GM12892 (cell line): ENCODE data around the gene EFHD2.
A peak's percentile ranks its signal among the peaks of the same experiment; 100 is the strongest.
"Not testable (repeated sequence)": the region's sequence is repeated elsewhere in the genome, so short reads cannot be mapped to it uniquely, and the experiment has no call there.

Source experiments
- DNase-seq: peaks from one replicate; pipeline ENCODE4 v3.0.0; 2011; ENCODE audit not compliant: insufficient read length
- FAIRE-seq: peaks from 2 replicates; lab custom pipeline; 2011; peaks lifted over from hg19 to GRCh38; lab: Jason Lieb, UNC
- POLR2A ChIP-seq: IDR thresholded peaks from 2 replicates; pipeline ENCODE4 v1.6.1; 2011; ENCODE audit warnings: low read depth, low read length, control low read depth
- POLR2AphosphoS5 ChIP-seq: IDR thresholded peaks from 2 replicates; pipeline ENCODE4 v1.6.1; 2011; ENCODE audit warnings: low read depth, low read length, control low read depth
- TAF1 ChIP-seq: IDR thresholded peaks from 2 replicates; pipeline ENCODE4 v1.6.1; 2011; ENCODE audit warnings: low read depth, mild to moderate bottlenecking, control low read depth, low read length, borderline replicate concordance

EFHD2 gene

DNA sequence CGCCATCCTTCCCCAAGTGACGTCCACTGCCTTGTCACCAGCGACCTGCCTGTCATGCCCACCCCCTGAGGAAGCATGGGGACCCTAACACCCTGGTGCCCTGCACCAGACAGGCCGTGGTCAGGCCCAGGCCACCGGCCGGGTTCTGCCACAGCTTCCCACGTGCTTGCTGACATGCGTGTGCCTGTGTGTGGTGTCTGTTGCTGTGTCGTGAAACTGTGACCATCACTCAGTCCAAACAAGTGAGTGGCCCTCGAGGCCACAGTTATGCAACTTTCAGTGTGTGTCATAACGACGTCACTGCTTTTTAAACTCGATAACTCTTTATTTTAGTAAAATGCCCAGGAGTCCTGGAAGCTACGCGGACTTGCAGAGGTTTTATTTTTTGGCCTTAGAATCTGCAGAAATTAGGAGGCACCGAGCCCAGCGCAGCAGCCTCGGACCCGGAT is 20.0 kb downstream of the EFHD2 start:
- TF ChIP-seq POLR2AphosphoS5: no peak
- TF ChIP-seq TAF1: no peak
- TF ChIP-seq POLR2A: no peak
- no peak for DNase-seq
- no peak for FAIRE-seq

DNA sequence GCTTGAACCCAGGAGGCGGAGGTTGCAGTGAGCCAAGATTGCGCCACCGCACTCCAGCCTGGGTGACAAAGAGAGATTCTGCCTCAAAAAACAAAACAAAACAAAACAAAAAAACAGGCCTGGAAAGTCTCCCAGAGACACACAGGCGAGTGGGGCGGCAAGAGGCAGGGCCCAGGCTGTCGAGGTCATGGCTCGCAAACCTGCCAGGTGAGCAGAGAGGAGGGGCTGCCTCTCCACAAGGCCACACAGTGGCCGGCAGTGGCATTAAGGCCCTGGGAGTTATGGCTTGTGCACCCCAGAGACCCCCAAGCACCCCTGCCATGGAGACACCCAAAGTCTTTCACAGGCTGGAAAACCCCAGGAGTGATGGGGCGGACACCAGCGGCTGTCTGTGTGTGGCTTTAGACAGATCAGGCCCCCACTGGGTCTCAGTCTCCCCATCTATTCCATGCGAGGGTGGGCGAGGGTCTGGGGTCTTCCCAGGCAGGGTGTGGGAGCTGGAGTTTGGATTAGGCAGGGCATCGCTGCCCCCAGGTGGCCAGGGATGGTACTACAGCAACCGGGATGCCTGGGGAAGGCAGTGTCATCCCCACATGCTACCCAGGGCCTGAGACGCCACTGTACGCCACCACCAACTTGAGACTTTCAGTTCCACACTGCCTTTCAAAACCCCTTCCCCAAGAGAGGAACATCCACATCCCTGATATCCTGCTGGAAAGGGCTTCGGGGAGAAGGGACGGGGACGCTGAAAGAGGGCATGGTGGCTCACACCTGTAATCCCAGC is 21.3 kb downstream of the EFHD2 start:
- TF ChIP-seq POLR2A: no peak
- no peak for TF ChIP-seq TAF1
- no peak; the same call in 1 of the 2 replicates for TF ChIP-seq POLR2AphosphoS5
- FAIRE-seq: peak; percentile 94
- peak; percentile 89 for DNase-seq

DNA sequence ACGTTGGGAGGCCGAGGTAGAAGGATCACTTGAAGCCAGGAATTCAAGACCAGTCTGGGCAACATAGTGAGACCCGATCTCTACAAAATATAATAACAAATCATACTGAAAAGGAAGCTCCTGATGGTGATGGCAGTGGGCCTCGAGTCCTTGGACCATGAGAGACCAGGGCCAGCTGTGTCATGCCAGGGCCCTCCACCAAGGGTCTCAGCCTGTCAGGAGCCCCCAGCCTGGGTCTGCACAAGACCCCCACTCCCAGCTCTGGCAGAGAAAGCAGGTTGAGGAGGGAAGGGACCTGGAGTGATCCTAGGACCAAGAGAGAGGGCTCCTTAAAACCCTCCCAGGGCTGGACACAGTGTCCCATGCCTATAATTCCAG is 21.9 kb downstream of the EFHD2 start:
- no peak for DNase-seq
- FAIRE-seq: no peak
- TF ChIP-seq TAF1 (no peak), POLR2AphosphoS5 (no peak), POLR2A (no peak)

GRCh38 chr1:15432324-15432723 is 22.6 kb downstream of the EFHD2 start:
- DNase-seq (no peak), FAIRE-seq (no peak)
- TF ChIP-seq POLR2AphosphoS5: no peak
- TF ChIP-seq POLR2A: no peak
- TF ChIP-seq TAF1: no peak

DNA sequence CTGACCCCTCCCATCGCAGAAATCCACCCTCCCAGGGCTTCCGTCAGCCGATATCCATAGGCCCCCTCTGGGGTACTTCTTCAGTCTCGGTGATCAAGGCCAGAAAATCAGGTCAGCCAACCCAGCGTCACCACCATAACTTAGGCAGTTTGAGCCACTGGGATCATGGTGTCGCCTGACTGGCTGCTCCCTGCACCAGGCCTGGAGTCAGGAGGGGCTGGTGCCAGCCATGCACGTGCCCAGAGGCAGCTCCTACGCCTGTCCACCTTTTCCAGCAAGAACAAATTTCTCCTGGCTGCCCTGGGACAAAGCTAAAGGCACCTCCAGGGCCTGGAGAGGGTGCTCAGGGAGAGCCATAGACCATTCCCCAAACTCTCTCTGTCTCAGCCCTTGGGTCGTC is 23.8 kb downstream of the EFHD2 start:
- TF ChIP-seq POLR2A: no peak
- TF ChIP-seq TAF1: no peak
- no peak; the same call in 1 of the 2 replicates for TF ChIP-seq POLR2AphosphoS5
- DNase-seq (no peak), FAIRE-seq (no peak)

DNA sequence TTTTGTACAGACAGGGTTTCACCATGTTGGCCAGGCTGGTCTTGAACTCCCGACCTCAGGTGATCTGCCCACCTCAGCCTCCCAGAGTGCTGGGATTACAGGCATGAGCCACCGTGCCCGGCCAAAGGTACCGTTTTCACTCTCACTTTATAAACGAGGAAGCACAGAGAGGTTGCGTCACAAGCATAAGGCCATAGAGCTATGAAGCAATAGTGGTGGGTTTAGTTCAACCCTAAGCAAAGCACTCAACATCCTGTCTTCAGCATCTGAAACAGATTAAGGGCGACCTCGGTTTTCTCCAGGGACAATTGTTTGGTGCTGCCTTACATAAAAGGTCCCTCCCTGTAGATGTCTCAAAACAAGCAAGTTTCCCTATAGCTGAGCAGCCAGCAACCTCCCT is 25.1 kb downstream of the EFHD2 start:
- not testable (repeated sequence) for FAIRE-seq
- peak; percentile 5 for DNase-seq

- FAIRE-seq: no peak
- no peak for TF ChIP-seq TAF1
- peak; percentile 43; the same call in 1 of the 2 replicates for TF ChIP-seq POLR2AphosphoS5
- TF ChIP-seq POLR2A: peak; percentile 23; the same call in 1 of the 2 replicates
These were observed 25.8 kb downstream of the EFHD2 start for GRCh38 chr1:15435239-15436077.

GRCh38 chr1:15436881-15437442 is 27.3 kb downstream of the EFHD2 start:
- FAIRE-seq: no peak
- DNase-seq: no peak
- TF ChIP-seq TAF1 (no peak), POLR2A (no peak), POLR2AphosphoS5 (no peak)

More at GRCh38 chr1:15435239-15436077, 25.8 kb downstream of the EFHD2 start:
- no peak for DNase-seq

DNA sequence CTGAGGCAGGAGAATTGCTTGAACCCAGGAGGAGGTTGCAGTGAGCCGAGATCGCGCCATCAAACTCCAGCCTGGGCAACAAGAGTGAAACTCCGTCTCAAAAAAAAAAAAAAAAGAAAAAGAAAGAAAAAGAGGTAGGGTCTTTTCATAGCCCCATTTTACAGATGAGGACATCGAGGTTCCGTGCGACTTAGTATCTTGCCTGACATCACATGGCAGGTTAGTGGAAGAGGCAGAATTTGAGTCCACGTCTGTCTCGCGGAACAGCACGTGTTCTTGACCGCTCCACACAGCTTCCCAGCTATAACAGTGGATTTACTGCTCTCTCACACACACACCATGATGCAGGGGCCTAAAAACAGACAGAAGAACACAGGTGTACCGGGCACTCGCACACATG is 29.6 kb downstream of the EFHD2 start:
- no peak for FAIRE-seq
- TF ChIP-seq POLR2A (no peak), POLR2AphosphoS5 (no peak), TAF1 (no peak)
- DNase-seq: no peak

- no peak for DNase-seq
- TF ChIP-seq TAF1 (no peak), POLR2AphosphoS5 (no peak), POLR2A (no peak)
- no peak for FAIRE-seq
These were observed 30.7 kb downstream of the EFHD2 start for GRCh38 chr1:15440357-15440756.

DNA sequence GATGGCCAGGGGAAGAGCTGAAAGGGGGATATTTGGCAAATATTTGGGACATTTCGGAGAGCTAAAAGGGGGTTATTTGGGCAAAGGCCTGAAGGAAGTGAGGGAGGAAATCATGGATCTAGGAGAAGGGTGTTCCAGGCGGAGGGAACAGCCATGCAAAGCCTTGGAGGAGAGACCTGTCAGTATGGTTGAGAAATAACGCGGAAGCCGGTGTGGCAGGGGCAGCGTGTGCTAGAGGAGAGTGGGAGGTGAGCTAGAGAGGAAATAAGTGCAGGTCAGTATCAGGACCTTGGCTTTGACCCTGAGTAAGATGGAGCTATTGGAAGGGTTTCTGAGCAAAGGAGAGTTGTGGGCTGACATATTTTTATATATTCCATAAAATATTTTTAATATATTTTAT is 31.6 kb downstream of the EFHD2 start:
- no peak for DNase-seq
- no peak for FAIRE-seq
- no peak for TF ChIP-seq POLR2A
- no peak for TF ChIP-seq POLR2AphosphoS5
- no peak for TF ChIP-seq TAF1

- no peak for DNase-seq
- TF ChIP-seq POLR2AphosphoS5 (no peak), TAF1 (no peak), POLR2A (no peak)
- no peak for FAIRE-seq
These were observed 32.4 kb downstream of the EFHD2 start for GRCh38 chr1:15442119-15442518.

GRCh38 chr1:15442759-15443158 is 33.1 kb downstream of the EFHD2 start:
- TF ChIP-seq POLR2A: no peak
- TF ChIP-seq TAF1: no peak
- no peak for TF ChIP-seq POLR2AphosphoS5
- FAIRE-seq: no peak
- DNase-seq: no peak
